Smooth muscle cell of bladder (primary cell): Measurements from ENCODE around the gene CHMP2A. TPM values are rescaled to one million over a fixed set of nuclear protein-coding genes. Genes with fewer than 3 reads are reported as not detected.

ENCODE experiments used
- total RNA-seq: library from RNA; depleted of rRNA; stranded (reverse); fragments of >200 nt; gene quantifications from 2 replicates; pipeline ENCODE4 v1.2.3, GENCODE V29; 2014

CHMP2A gene
- 179 and 219 TPM in 2 replicates for total RNA-seq

DNA sequence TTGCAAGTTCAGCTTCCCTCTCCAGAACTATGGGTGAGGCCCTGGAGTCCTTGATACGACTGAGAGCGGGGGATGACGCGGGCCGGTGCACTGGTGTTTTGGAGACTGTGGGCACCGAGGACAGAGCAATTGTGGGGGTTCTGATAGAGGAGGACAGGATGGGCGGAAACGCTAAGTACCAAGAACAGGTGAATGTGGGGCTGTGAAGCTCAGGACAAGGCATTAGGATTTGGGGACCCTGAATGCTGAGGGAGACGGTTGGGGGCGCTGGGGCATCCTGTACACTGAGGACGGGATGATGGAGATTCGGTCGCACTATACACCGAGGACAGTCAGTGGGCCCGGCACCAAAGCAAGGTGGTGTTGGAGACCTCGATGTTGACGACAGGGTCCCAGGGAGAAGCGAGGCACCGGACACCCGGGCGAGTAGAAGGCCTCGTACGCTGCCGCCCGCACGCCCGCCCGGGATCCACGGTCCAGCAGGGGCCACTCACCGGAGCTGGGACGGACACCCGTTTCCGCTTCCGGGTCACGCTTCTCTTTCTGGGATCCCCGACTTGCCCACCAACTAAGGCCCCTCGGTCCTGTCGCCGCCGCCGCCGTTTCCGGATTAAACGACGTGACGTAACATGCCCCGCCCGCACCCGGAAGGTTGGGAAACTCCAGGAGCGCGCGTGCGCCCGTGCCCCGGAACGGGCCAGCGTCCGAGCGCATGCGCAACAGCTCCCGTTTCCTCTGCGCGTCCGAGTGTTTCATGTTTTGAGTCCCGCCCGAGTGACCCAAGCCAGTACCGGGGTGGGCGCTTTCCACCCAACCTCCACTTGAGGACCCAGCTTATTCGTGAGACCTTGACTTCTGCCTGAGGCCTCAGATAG lies at the start of gene CHMP2A:
Gene CHMP2A, minus strand, starts transcription at position 612 of the 875 bp plus-strand sequence. CDS start 893 bp downstream, outside the sequence.

DNA sequence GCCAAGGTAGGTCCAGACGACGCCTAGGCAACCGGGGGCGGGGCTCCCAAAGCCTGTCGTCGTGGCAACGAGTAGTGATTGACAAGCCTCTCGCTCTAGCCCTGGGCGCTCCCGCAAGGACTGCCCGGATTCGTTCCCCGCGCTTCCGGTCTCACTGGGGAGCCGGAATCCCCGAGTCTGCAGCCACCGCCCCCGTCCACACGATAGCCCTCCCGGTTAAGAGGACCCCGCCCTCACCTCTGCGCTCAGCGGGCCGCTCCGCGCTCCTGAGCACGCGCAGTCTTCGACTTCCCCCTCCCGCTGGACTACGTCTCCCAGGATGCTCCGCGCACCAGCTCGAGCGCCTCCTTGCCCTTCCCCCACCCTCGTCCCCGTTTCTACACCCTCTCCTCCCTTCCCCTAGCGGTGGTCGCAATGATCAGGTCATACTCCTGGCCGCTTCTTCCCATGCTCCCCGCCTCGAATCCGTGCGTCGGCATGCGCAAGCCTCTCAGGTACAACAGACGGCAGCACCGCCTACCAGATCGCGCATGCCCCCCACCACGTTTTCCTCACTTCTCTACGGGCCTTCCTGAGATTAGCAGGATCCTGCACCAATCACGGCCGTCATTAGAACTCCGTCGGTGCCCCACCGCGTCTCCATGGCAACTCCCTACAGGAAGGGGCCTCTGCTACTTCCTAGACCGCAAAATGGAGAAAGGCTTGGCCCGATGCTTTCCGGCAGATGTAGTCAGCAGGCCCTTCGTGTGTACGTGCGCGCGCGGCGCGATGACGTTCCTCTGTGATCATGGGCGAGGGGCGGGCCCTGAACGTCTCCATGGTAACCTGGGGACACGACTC lies 18.1 kb upstream of the CHMP2A start, which contains the start of gene MZF1:
Gene MZF1, minus strand, starts transcription at position 518 of the 840 bp plus-strand sequence. CDS start 1,946 bp downstream, outside the sequence.

DNA sequence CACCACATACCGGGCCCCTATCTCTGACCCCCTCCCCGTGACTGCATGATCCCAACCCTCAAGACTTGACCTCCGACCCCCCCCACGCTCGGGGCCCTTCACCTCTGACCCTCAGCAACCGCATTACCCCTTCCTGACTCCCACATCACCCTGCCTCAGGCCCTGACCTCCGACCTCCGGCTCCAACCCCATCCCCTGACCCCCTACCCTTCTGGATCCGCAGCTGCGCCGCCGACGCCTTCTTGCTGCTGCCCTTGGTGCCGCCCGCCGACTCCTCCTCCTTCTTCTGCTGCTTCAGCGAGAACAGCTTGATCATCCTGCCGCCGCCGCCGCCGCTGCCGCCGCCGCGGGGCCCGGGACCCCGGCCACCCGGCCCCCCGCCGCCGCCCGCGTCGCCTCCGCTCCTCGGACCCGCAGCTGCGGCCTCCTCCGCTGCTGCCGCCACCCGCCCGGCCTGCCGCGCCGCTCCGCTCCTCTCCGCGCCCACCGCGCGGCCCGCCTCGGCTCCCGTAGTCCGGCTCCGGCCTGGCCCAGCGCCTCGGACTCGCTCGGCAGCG lies 3.2 kb upstream of the CHMP2A start, which contains the start of gene UBE2M:
Gene UBE2M, minus strand, starts transcription at position 546 of the 557 bp plus-strand sequence. Its CDS starts 230 bp downstream, at position 316.

DNA sequence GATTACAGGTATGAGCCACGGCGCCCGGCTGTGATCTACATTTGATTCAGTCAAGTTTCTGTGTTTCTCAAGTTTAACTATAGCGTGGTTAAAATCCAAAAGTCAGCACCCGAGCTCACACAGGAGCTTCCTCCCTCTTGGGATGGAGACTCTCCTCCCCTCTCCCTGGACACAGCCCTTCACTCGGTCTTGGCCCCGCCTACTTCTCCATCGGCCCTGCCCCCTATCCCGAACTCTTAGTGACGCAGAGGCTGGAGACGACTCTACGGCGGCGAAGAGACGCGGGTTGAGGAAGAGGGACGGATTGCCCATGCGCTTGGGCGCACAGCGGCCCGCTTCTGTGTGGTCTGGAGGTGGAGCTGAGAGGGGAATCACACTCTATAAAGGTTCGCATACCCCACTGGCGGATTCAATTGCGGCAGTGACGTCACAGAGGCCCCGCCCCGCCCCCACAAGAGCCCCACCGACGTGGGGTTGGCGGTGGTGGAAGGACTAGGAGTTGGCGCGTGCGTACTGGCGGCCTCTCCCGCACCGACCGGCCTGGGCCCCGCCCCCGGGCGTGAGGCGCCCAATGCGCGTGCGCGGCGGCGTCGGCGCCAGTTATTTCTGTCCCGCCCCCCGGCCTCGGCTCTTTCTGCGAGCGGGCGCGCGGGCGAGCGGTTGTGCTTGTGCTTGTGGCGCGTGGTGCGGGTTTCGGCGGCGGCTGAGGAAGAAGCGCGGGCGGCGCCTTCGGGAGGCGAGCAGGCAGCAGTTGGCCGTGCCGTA lies 10.9 kb downstream of the CHMP2A start, which contains the start of gene TRIM28:
Gene TRIM28, plus strand, starts transcription at position 239 of the 765 bp plus-strand sequence. CDS start 694 bp downstream, outside the sequence.

DNA sequence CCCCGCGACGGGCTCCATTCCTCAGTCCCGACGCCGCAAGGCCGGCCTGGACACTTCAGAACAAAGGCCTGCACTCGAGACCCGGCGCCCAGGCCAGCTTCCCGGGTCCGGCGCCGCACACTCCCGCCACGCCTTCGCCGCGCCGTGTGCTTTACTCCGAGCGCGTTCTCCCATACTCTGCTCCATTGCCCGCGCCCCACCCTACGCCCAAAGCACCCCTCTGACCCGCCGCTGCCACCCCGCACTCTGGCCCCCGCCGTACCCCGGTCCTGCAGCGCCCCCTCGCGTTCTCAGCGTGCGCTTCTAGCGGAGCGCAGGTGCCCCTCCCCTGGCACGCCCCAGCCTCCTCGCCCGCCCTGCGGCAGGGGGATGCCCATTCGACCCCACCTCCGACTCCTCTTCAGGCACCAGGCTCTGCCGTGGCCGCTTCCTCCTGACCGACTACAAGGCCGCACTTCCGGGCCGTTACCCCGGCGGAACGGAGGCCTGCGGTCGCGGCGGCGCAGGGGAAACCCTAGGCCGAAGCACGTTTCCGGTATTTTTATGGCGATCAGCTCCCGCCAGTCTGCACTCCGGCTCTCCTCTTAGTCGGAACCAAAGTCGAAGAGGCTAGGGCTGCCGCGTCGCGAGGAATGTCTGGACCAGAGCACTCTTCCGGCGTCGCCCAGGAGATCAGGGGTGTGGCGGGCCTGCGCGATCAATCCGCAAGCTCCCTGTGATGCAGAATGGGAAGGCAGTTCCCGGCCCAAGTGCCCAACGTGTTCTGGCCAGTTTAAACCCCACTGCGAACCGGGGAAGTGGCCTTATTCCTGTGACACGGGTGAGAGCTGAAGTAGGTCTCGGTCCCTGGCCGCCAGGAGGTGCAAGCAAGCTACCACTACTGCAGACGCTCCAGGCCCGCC lies 35.3 kb downstream of the CHMP2A start, which contains the start of gene ZBTB45:
Gene ZBTB45, minus strand, starts transcription at position 456 of the 902 bp plus-strand sequence. CDS start 2,137 bp downstream, outside the sequence.

DNA sequence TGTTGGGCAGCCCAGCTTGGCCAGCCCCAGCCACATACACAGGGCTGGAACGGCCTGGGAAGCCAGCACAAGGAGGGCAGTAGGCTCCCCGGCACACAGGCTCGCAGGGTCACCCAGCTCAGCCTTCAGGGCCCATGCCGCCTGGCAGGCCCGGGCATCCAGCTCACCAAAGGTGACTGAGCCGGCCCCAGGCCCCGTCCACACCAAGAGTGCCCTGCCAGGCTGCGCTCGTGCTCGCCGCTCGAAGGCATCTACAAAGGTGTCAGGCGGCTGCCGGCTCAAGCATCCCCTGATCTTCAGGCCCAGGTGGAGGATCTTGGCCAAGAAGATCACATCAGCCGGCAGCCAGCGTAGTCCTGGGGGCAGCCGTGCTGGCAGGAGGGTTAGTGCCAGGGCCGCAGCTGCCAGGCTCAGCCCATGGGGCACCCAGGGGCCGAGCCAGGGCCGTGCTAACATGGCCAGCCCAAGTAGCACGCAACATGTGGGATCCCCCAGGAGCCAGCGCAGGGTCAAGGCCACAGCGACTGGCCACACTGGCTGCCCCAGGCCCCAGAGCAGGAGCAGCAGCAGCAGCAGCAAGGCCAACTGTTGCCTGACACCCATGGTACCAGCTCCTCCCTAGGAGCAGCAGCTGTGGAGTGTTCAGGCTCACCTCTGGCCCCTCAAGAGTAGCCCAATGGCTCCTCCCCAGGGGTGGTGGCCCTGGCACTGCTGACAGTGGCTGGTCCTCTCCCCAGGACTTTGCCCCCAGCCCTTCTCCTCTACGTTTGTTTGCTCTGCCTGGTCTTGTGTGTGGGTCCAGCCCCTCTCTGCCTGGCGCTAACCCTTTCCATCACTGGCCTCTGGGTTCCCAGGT lies 43.3 kb downstream of the CHMP2A start, which contains the start of gene SLC27A5:
Gene SLC27A5, minus strand, starts transcription at position 640 of the 856 bp plus-strand sequence. Its CDS starts 37 bp downstream, at position 603.

Other genes starting within 250 kb of the CHMP2A start
- 20.2 and 24.7 TPM in 2 replicates for gene ERVK3-1, start 249.7 kb downstream of the CHMP2A start, total RNA-seq
- gene ZSCAN22, start 228.1 kb downstream of the CHMP2A start, total RNA-seq: 1.4 and 2.1 TPM in 2 replicates
- 8.7 and 12.5 TPM in 2 replicates for gene A1BG, start 201.6 kb downstream of the CHMP2A start, total RNA-seq
- gene ZNF497, start 192.4 kb downstream of the CHMP2A start, total RNA-seq: 0.57 and 0.83 TPM in 2 replicates
- 1.4 and 1.5 TPM in 2 replicates for gene ZNF837, start 174.1 kb downstream of the CHMP2A start, total RNA-seq
- gene RPS5, start 167.8 kb downstream of the CHMP2A start, total RNA-seq: 3,351 and 3,927 TPM in 2 replicates
- gene RNF225, start 159.4 kb downstream of the CHMP2A start, total RNA-seq: not detected in 2 replicates
- 12.7 and 17.3 TPM in 2 replicates for gene ZNF584, start 146.5 kb downstream of the CHMP2A start, total RNA-seq
- 7.4 and 9.7 TPM in 2 replicates for gene ZNF132, start 115.0 kb downstream of the CHMP2A start, total RNA-seq
- 8.0 and 9.2 TPM in 2 replicates for gene ZNF324B, start 103.5 kb downstream of the CHMP2A start, total RNA-seq
- gene ZNF324, start 88.0 kb downstream of the CHMP2A start, total RNA-seq: 8.2 and 10.4 TPM in 2 replicates
- 6.9 and 8.1 TPM in 2 replicates for gene ZNF446, start 78.8 kb downstream of the CHMP2A start, total RNA-seq
- gene SLC27A5, start 43.1 kb downstream of the CHMP2A start, total RNA-seq: 8.3 and 12.4 TPM in 2 replicates
- gene ZBTB45, start 35.3 kb downstream of the CHMP2A start, total RNA-seq: 4.1 and 6.2 TPM in 2 replicates
- gene TRIM28, start 11.0 kb downstream of the CHMP2A start, total RNA-seq: 313 and 363 TPM in 2 replicates
- gene UBE2M, start 3.5 kb upstream of the CHMP2A start, total RNA-seq: 87.9 and 92.6 TPM in 2 replicates
- gene MZF1, start 18.2 kb upstream of the CHMP2A start, total RNA-seq: 10.7 and 14.2 TPM in 2 replicates